Endothelial cell of umbilical vein (primary cell): Measurements from ENCODE around the gene DISP1. TPM values are rescaled to one million over a fixed set of nuclear protein-coding genes. Genes with fewer than 3 reads are reported as not detected.

Experiments used
- BruUV-seq: library from RNA; stranded (reverse); fragments of 400-500 nt; replicated peaks from 2 replicates; lab custom pipeline; 2021; lab: Mats Ljungman, UMichigan
- CTCF ChIA-PET: fragments of 300-600, 350-600 bp; sonication (Branson Sonifier 250); formaldehyde crosslinking; loops from one replicate; lab custom pipeline; 2021; ENCODE audit warnings: antibody characterized with exemption, inconsistent platforms; lab: Charles Lee
- POLR2A ChIA-PET: fragments of 300-600, 350-600 bp; sonication (Branson Sonifier 250); formaldehyde crosslinking; loops from one replicate; lab custom pipeline; 2021; ENCODE audit warnings: antibody characterized with exemption, inconsistent platforms; lab: Charles Lee
- DNase-seq: peaks from one replicate; pipeline ENCODE4 v3.0.0-alpha.2; 2011; ENCODE audit warnings: low read depth, low spot score
- FAIRE-seq: peaks from 2 replicates; lab custom pipeline; 2011; peaks lifted over from hg19 to GRCh38; lab: Jason Lieb, UNC
- H2AFZ ChIP-seq: 2 replicates; pipeline ENCODE4 v1.6.0; 2012; ENCODE audit warnings: low read depth, low read length, control low read depth, inconsistent platforms
- H3K27ac ChIP-seq: 2 replicates; pipeline ENCODE4 v1.5.1; 2011; ENCODE audit warnings: low read depth, mild to moderate bottlenecking, control low read depth, low read length, moderate library complexity; ENCODE audit not compliant: insufficient read depth
- H3K27me3 ChIP-seq, 2 experiments: 2 replicates each; pipeline versions ENCODE4 v1.6.0 to v1.6.1; 2011; ENCODE audit warnings: low read length in 2 of 2, mixed read lengths in 1 of 2; ENCODE audit not compliant: control insufficient read depth in 2 of 2, insufficient read depth in 2 of 2
- H3K36me3 ChIP-seq, 2 experiments: 2 replicates in 1 of 2; 3 replicates in 1 of 2; pipeline ENCODE4 v1.5.1; 2011; ENCODE audit warnings: low read length in 2 of 2, mild to moderate bottlenecking in 1 of 2, moderate library complexity in 1 of 2; ENCODE audit not compliant: control insufficient read depth in 2 of 2, insufficient read depth in 2 of 2; ENCODE audit errors: extremely low read depth in 1 of 2
- H3K4me1 ChIP-seq: 3 replicates; pipeline ENCODE4 v1.5.1; 2011; ENCODE audit warnings: mild to moderate bottlenecking, low read length; ENCODE audit not compliant: control insufficient read depth, insufficient read depth; ENCODE audit errors: extremely low read depth
- H3K4me2 ChIP-seq: 2 replicates; pipeline ENCODE4 v1.6.1; 2011; ENCODE audit warnings: low read length, control low read depth, mixed read lengths; ENCODE audit not compliant: insufficient read depth
- H3K4me3 ChIP-seq, 3 experiments: fragments of 200-600 bp in 1 of 3; sonication (generic), shearing (Covaris generic) in 1 of 3; replicated peaks in 1 of 3; 2 replicates each; pipeline ENCODE4 v1.5.1; 2011 to 2016; ENCODE audit warnings: control low read depth in 3 of 3, low read length in 3 of 3, mild to moderate bottlenecking in 2 of 3, inconsistent platforms in 1 of 3, low read depth in 1 of 3, moderate library complexity in 1 of 3; ENCODE audit not compliant: insufficient read depth in 1 of 3
- H3K79me2 ChIP-seq: 2 replicates; pipeline ENCODE4 v1.6.0; 2012; ENCODE audit warnings: low read length, inconsistent platforms; ENCODE audit not compliant: control insufficient read depth, insufficient read depth
- H3K9ac ChIP-seq: replicated peaks from 2 replicates; pipeline ENCODE3; 2011; ENCODE audit warnings: low read length, control low read depth; ENCODE audit not compliant: insufficient read depth; ENCODE audit errors: extremely low read depth
- H3K9me1 ChIP-seq: replicated peaks from 3 replicates; pipeline ENCODE4 v1.6.0; 2011; ENCODE audit warnings: mild to moderate bottlenecking, low read length; ENCODE audit not compliant: control insufficient read depth, insufficient read depth; ENCODE audit errors: extremely low read depth
- H3K9me3 ChIP-seq: replicated peaks from 2 replicates; pipeline ENCODE4 v1.5.1; 2012; ENCODE audit warnings: low read length, inconsistent platforms; ENCODE audit not compliant: control insufficient read depth, insufficient read depth
- H4K20me1 ChIP-seq: replicated peaks from 2 replicates; pipeline ENCODE3; 2011; ENCODE audit warnings: mild to moderate bottlenecking, low read length; ENCODE audit not compliant: control insufficient read depth, insufficient read depth; ENCODE audit errors: extremely low read depth
- CTCF ChIP-seq, 2 donors: IDR thresholded peaks; 1 replicate in 1 of 2; 2 replicates in 1 of 2; pipeline ENCODE4 v1.5.1; 2011; ENCODE audit warnings: low read length in 2 of 2, mild to moderate bottlenecking in 2 of 2, moderate library complexity in 2 of 2, control low read depth in 1 of 2, inconsistent platforms in 1 of 2, low read depth in 1 of 2; ENCODE audit not compliant: insufficient read depth in 1 of 2; ENCODE audit errors: extremely low read depth in 1 of 2
- EZH2 ChIP-seq: IDR thresholded peaks from 2 replicates; pipeline ENCODE4 v1.6.1; 2012; ENCODE audit warnings: borderline replicate concordance, low read depth, mild to moderate bottlenecking, moderate library complexity, low read length, inconsistent platforms; ENCODE audit not compliant: severe bottlenecking
- FOS ChIP-seq: IDR thresholded peaks from 2 replicates; pipeline ENCODE4 v1.6.1; 2011; ENCODE audit warnings: mild to moderate bottlenecking, low read length, moderate library complexity, borderline replicate concordance; ENCODE audit not compliant: insufficient read depth
- GATA2 ChIP-seq: IDR thresholded peaks from 2 replicates; pipeline ENCODE4 v1.7.0; 2011; ENCODE audit warnings: low read depth, mild to moderate bottlenecking, moderate library complexity, mixed read lengths, low read length; ENCODE audit not compliant: insufficient read length, insufficient read depth
- JUN ChIP-seq: IDR thresholded peaks from 2 replicates; pipeline ENCODE4 v1.6.1; 2011; ENCODE audit warnings: borderline replicate concordance, low read depth; ENCODE audit not compliant: insufficient read length, insufficient read depth
- MAX ChIP-seq: IDR thresholded peaks from 2 replicates; pipeline ENCODE4 v1.6.1; 2011; ENCODE audit not compliant: insufficient read depth, insufficient read length
- MYC ChIP-seq: IDR thresholded peaks from one replicate; pipeline ENCODE4 v1.6.1; 2011; ENCODE audit warnings: mild to moderate bottlenecking, low read depth, low read length
- POLR2A ChIP-seq: IDR thresholded peaks from 2 replicates; pipeline ENCODE4 v1.6.1; 2012; ENCODE audit warnings: low read depth, mild to moderate bottlenecking, control low read depth, low read length
- POLR2AphosphoS5 ChIP-seq: IDR thresholded peaks from 2 replicates; pipeline ENCODE4 v1.6.1; 2012; ENCODE audit warnings: low read depth, mild to moderate bottlenecking, control low read depth, low read length, moderate library complexity; ENCODE audit not compliant: insufficient read depth
- dilution Hi-C: fragments of 300-500 bp; cut with MboI; formaldehyde crosslinking; loops from one replicate; pipeline ENCODE4 v1.15.0; 2019; ENCODE audit warnings: low sequenced_read_pairs; ENCODE audit not compliant: extremely low pct_ligation_motif_present
- intact Hi-C: fragments of 100-400 bp; cut with micrococcal nuclease; formaldehyde crosslinking; loops from one replicate; pipeline ENCODE4 v1.10.0; 2022
- polyA plus RNA-seq, 4 experiments: library from polyadenylated mRNA; depleted of rRNA in 3 of 4; stranded (reverse) in 3 of 4; unstranded in 1 of 4; fragments of >200 nt; gene quantifications; 2 replicates each; pipeline versions ENCODE4 v1.2.1 to v1.2.3, GENCODE V29; 2011 to 2012; ENCODE audit warnings: missing spikeins in 1 of 4
- total RNA-seq: library from RNA; stranded (reverse); gene quantifications from 2 replicates; pipeline ENCODE4 v1.2.3, GENCODE V29; 2021

Gene DISP1
- total and polyA plus RNA-seq, 2 donors (not counting 3 experiments of a cell fraction or from before 2014, with no cell fraction given): 3.9 TPM

DNA sequence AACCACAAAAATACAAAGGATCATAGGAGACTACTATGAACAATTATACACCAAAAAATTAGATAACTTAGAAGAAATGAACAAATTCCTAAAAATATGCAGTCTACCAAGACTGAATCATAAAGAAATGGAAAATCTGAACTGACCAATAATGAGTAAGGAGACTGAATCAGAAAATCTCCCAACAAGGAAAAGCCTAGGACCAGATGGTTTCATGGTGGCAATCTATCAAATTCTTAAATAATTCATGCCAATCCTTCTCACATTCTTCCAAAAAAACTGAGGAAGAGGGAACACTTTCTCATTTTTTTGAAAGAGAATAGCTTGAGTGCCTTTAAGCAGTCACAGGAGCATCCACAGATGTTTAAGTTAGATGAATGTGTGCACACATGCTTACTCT is 31.8 kb upstream of the DISP1 start:
- no peak overlapping the region for H3K4me2 ChIP-seq
- H3K9me1 ChIP-seq: no peaks in the 10 kb centered on the region
- no peak overlapping the region for H3K9ac ChIP-seq
- H3K27ac ChIP-seq: no peak overlapping the region
- no peak for DNase-seq
- TF ChIP-seq CTCF (IDR thresholded peaks at IDR 0.05; ENCODE audit: extremely low read depth in 1 of 2, insufficient read depth in 1 of 2, low read depth in 1 of 2, low read length in 2 of 2): no peak
- no peak for TF ChIP-seq GATA2
- TF ChIP-seq EZH2: no peak
- TF ChIP-seq MAX: no peak
- TF ChIP-seq FOS: no peak
- no peak for TF ChIP-seq MYC
- TF ChIP-seq POLR2AphosphoS5: no peak
- no peak for TF ChIP-seq JUN
- TF ChIP-seq POLR2A: no peak
- H3K36me3 ChIP-seq: no peaks in the 10 kb centered on the region
- BruUV-seq: no TSS peak
- peaks cover 0 to 5% of the 10 kb centered on the region in 2 experiments for H3K27me3 ChIP-seq
- H2AFZ ChIP-seq: no peak overlapping the region
- no peaks in the 10 kb centered on the region for H4K20me1 ChIP-seq
- H3K4me3 ChIP-seq: no peak overlapping the region
- dilution Hi-C loops: loop anchor here (25.0 kb wide), 1 partner anchor 304 kb away; no protein-coding TSS in a partner anchor
- ChIA-PET POLR2A (no interaction called here), CTCF (no interaction called here)
- H3K4me1 ChIP-seq: peaks cover 22% of the 10 kb centered on the region
- H3K79me2 ChIP-seq: no peaks in the 10 kb centered on the region
- H3K9me3 ChIP-seq: no peaks in the 10 kb centered on the region
- FAIRE-seq: no peak
- intact Hi-C loops: no loop called here
